Epithelial cell of esophagus (primary cell): ENCODE data around the gene CFAP45.

Source experiments
- DNase-seq: peaks from one replicate; pipeline ENCODE4 v3.0.0; 2010; ENCODE audit warnings: low read depth
- H3K4me3 ChIP-seq: 2 replicates; pipeline ENCODE4 v1.5.1; 2011; ENCODE audit warnings: mild to moderate bottlenecking, low read length, control low read depth
- CTCF ChIP-seq: IDR thresholded peaks from 2 replicates; pipeline ENCODE4 v1.5.1; 2011; ENCODE audit warnings: low read depth, mild to moderate bottlenecking, low read length, control low read depth, inconsistent platforms; ENCODE audit not compliant: insufficient read depth; ENCODE audit errors: missing control alignments

Gene CFAP45

GRCh38 chr1:159931101-159931794 is 31.3 kb upstream of the CFAP45 start:
- no peak for DNase-seq
- TF ChIP-seq CTCF: no peak
- H3K4me3 ChIP-seq: no peak overlapping the region

GRCh38 chr1:159930634-159931033 is 30.7 kb upstream of the CFAP45 start:
- no peak overlapping the region for H3K4me3 ChIP-seq
- TF ChIP-seq CTCF: no peak

GRCh38 chr1:159930216-159930615 is 30.3 kb upstream of the CFAP45 start:
- no peak overlapping the region for H3K4me3 ChIP-seq
- DNase-seq: no peak

More at GRCh38 chr1:159930634-159931033, 30.7 kb upstream of the CFAP45 start:
- no peak for DNase-seq

GRCh38 chr1:159929155-159930051 is 29.4 kb upstream of the CFAP45 start:
- DNase-seq: peak; percentile 81
- no peak overlapping the region for H3K4me3 ChIP-seq
- TF ChIP-seq CTCF: no peak

More at GRCh38 chr1:159930216-159930615, 30.3 kb upstream of the CFAP45 start:
- TF ChIP-seq CTCF: no peak

DNA sequence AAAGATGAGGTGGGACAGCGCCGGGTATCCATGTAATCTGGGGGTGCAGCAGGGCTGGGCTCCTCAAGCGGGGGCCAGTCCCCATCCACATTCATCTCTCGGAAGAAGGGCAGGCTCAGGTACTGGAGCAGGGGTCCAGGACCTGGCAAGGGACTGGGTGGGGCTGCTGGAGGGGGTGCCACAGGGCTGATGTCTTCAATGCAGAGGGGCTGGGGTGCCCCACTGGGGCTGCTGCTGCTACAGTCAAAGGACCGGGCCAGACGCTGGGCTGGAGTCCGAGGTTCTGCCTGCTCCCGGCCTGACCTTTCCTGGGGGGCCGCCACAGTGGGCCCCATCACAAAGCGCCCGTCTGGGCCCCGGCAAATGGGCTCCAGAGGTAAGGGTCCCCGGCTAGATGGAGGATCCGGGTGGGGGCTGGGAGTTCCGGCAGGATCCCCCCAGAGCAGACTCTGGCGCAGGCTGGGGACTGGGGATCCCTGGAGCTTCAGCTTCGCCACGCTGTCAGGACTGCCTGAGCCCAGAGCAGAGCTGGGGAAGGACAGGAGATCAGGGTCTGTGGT is 28.6 kb upstream of the CFAP45 start:
- no peak for DNase-seq
- no peak for TF ChIP-seq CTCF

DNA sequence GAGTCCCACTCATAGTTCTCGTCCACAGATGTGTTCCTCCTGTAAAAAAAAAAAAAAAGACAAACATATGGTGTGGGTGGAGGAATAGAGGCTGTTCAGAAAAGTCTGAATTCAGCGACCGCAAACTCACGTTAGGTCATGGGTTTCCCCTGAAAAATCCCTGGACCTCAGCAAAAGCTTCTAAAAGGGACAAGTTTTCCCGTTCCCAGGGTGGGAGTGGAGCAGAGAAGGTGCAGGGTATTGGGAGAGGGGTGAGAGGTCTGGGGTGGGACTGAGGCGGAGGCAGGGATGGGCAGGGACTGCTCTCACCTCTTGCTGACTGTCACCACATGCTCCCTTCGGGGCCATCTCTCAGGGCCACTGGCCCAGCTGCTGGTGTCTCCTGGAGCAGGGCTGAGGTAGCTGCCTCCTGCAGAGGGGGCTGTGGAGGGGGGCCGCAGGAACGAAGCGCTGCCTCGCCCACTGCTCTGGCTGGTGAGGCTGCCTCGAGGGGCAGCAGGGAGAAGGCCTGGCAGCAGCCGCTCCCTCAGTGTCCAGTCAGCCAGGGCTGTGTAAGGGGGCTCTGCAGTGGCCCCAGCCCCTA is 28.0 kb upstream of the CFAP45 start:
- no peak for TF ChIP-seq CTCF
- DNase-seq: no peak
- no peak overlapping the region for H3K4me3 ChIP-seq

More for the DNA sequence above, 28.6 kb upstream of the CFAP45 start:
- no peak overlapping the region for H3K4me3 ChIP-seq
